Measurements from ENCODE around the gene BCAS3.

Gene BCAS3

DNA sequence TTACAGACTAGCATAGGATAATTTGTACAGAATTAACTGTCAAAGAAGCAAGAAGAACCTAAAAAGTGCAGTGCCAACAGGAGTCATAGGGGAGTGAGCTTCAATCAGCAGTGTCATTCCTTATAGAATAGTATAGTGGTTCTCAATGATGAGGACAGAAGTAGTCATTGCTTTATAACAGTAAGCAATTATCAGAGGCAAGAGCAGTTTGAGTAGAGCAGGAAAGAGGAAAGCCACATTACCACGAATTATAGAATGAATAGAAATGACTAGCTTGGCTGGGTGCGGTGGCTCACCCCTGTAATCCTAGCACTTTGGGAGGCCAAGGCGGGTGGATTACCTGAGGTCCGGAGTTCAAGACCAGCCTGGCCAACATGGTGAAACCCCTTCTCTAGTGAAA, 512.3 kb downstream of the BCAS3 start:
- no peaks in the 10 kb centered on the region for H3K27me3 ChIP-seq
- no peak overlapping the region for H3K27ac ChIP-seq
- intact Hi-C loops (cut with DNase I; ENCODE audit: low total_unique reads): no loop called here
- TF ChIP-seq, protein P1, sequence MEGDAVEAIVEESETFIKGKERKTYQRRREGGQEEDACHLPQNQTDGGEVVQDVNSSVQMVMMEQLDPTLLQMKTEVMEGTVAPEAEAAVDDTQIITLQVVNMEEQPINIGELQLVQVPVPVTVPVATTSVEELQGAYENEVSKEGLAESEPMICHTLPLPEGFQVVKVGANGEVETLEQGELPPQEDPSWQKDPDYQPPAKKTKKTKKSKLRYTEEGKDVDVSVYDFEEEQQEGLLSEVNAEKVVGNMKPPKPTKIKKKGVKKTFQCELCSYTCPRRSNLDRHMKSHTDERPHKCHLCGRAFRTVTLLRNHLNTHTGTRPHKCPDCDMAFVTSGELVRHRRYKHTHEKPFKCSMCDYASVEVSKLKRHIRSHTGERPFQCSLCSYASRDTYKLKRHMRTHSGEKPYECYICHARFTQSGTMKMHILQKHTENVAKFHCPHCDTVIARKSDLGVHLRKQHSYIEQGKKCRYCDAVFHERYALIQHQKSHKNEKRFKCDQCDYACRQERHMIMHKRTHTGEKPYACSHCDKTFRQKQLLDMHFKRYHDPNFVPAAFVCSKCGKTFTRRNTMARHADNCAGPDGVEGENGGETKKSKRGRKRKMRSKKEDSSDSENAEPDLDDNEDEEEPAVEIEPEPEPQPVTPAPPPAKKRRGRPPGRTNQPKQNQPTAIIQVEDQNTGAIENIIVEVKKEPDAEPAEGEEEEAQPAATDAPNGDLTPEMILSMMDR (IDR thresholded peaks at IDR 0.05): no peak
- no peak for DNase-seq
- no peaks in the 10 kb centered on the region for H3K9me3 ChIP-seq
- no peaks in the 10 kb centered on the region for H3K4me1 ChIP-seq
- no peaks in the 10 kb centered on the region for H3K36me3 ChIP-seq
- no peak overlapping the region for H3K4me3 ChIP-seq

DNA sequence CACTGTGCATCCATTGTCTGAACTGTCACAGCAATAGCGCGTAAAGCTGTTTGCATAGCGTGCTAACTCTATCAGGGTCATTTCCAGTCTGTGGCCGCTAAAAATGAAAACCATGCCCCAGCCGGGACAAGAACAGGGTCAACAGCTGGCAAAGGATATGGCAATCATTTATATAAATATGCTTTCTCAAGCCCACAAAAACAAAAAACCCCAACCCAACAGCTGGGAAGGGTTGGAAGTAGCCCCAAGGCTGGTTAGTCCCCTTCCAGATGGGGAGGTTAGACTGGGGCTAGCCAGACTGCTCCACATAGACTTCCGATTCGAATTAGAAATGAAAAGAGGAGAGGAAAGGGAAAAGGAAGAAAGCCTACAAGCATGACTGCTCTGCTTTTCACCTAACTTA, 518.7 kb downstream of the BCAS3 start:
- intact Hi-C loops (cut with DNase I; ENCODE audit: low total_unique reads): no loop called here
- TF ChIP-seq, protein P1 (IDR thresholded peaks at IDR 0.05): no peak
- peaks cover 0 to 44% (median 18%) of the 10 kb centered on the region in 4 donors for H3K4me1 ChIP-seq
- H3K9me3 ChIP-seq: no peaks in the 10 kb centered on the region
- no peak for DNase-seq
- H3K27ac ChIP-seq: peak overlapping the region; percentile 57 to 72
- peak overlapping the region; percentile 0 to 14 for H3K4me3 ChIP-seq
- H3K36me3 ChIP-seq: no peaks in the 10 kb centered on the region
- no peaks in the 10 kb centered on the region for H3K27me3 ChIP-seq

DNA sequence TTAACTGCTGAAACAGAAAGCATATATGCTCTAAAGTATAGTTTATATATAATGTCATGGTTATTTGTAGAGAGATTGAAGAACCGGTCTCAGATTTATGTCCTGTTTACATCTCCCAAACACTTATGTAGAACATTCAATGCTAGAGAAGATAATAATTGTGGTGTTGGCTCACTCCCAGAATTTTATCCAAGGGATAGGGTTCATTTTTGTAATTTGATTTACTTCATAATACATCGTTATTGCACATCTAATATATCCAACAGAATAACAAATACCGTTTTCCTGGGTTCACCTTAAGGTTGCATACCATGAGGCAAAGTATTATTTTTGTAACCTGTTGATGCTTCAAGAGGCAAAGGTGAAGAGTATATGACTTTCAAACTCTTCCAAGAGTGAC, 519.1 kb downstream of the BCAS3 start:
- TF ChIP-seq, protein P1 (IDR thresholded peaks at IDR 0.05): no peak
- intact Hi-C loops (cut with DNase I; ENCODE audit: low total_unique reads): no loop called here
- DNase-seq: no peak

DNA sequence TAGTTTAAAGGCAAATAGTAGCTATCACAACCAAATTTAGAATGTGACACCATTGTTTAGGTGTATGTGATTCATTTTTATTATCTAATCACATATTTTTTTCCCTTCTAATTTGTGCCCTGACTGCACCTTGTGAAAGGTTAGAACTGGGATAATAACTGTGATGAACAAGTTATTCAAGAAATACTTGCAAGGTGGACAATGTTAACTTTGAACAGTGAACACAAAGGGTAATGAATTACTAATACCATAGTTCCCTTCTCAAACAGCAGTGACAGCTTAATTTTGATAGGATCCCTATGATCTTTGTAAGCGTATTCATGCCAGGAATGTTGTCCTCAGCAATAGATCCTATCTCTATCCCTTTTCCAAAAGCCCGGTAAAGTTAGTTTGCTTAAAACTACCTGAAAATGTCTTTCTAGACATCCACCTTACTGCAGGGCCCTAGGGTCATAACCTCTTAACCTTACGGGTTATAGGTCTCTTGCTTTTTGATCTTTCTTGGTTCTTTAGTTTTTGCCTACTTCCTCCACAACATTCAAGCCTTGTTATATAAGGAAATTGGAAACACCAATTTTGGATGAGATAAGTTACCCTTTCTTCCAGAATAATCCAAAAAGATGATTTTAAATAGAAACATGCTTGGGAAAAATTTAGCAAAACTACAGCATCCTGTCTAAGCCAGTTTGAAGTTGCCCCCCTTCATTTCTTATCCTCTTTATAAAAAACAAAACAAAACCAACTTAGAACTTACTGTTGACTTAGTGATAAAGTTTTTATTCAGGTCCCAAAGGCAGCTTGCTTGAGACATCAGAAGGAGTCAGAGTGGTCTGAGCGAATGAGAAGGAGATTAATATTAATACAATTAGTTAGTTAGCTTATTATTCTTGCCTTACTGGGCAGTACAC, 522.0 kb downstream of the BCAS3 start:
- H3K4me1 ChIP-seq: peaks cover 0 to 78% (median 30%) of the 10 kb centered on the region in 4 donors

More for the DNA sequence above, 519.1 kb downstream of the BCAS3 start:
- Histone ChIP-seq H3K4me3 (no peak overlapping the region), H3K9me3 (no peaks in the 10 kb centered on the region), H3K27me3 (no peaks in the 10 kb centered on the region), H3K27ac (peak overlapping the region; percentile 57 to 72), H3K36me3 (no peaks in the 10 kb centered on the region), H3K4me1 (peaks cover 0 to 49% (median 18%) of the 10 kb centered on the region in 4 donors)

DNA sequence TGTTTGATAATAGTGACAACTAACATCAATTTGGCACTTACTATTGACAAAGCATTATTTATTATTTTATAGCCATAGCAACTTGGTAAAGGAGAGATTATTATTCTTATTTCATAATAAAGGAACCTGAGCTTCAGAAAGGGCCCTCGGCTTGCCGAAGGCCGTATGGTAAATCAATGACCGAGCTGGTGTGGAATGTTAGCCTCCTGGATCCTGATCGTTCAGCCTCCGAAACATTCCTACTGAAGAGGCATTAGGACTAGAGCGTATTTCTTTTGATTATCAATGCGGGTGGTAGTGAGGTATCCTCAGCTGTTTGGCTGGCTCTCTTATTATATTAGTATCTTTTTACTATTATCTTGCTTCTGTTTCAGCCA, 522.7 kb downstream of the BCAS3 start:
- intact Hi-C loops (cut with DNase I; ENCODE audit: low total_unique reads): loop anchor here (10.0 kb wide), 1 partner anchor 54 kb away; no protein-coding TSS in a partner anchor
- no peak for DNase-seq
- H3K27ac ChIP-seq: peak overlapping the region; percentile 78 to 79
- no peaks in the 10 kb centered on the region for H3K27me3 ChIP-seq
- TF ChIP-seq, protein P1 (IDR thresholded peaks at IDR 0.05): no peak
- no peak overlapping the region for H3K4me3 ChIP-seq
- peaks cover 0 to 81% (median 34%) of the 10 kb centered on the region in 4 donors for H3K4me1 ChIP-seq
- H3K9me3 ChIP-seq: no peaks in the 10 kb centered on the region
- no peaks in the 10 kb centered on the region for H3K36me3 ChIP-seq

More for the DNA sequence above, 522.0 kb downstream of the BCAS3 start:
- Histone ChIP-seq H3K36me3 (no peaks in the 10 kb centered on the region), H3K9me3 (no peaks in the 10 kb centered on the region), H3K27ac (peak overlapping the region; percentile 78 to 79), H3K27me3 (no peaks in the 10 kb centered on the region), H3K4me3 (no peak overlapping the region)
- TF ChIP-seq, protein P1 (IDR thresholded peaks at IDR 0.05): no peak
- no peak for DNase-seq
- intact Hi-C loops (cut with DNase I; ENCODE audit: low total_unique reads): loop anchor here (10.0 kb wide), 1 partner anchor 55 kb away; no protein-coding TSS in a partner anchor

All from tibial artery (tissue), 4 donors.